ENCODE data around the gene NCKAP1.

The NCKAP1 gene

GRCh38 chr2:182920631-182921056, 117.6 kb downstream of the NCKAP1 start:
- in situ Hi-C loops (cut with HindIII; ENCODE audit: low pct_ligation_motif_present, low pct_unique_long_range_greater_than_20kb, low sequenced_read_pairs) = no loop called here
- no peak for DNase-seq

DNA sequence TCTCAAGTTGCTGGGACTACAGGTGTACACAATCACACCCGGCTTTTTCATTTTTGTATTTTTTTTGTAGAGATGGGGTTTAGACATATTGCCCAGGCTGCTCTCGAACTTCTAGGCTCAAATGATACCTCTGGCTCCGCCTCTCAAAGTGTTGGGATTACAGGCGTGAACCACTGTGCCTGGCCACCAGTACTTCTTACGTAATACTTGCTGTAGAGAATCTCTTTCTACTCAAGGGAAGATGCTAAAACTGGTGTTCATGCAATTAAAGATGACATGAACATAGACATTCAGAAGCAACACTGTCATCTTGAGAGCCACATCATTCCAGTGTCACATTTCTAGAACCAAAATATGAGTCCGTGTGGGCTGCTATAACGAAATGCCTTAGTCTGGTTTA, 118.2 kb downstream of the NCKAP1 start:
- in situ Hi-C loops (cut with HindIII; ENCODE audit: low pct_ligation_motif_present, low pct_unique_long_range_greater_than_20kb, low sequenced_read_pairs) = no loop called here
- no peak for DNase-seq

- in situ Hi-C loops (cut with HindIII; ENCODE audit: low pct_ligation_motif_present, low pct_unique_long_range_greater_than_20kb, low sequenced_read_pairs) = no loop called here
- no peak for DNase-seq
Observed at GRCh38 chr2:182918961-182919652, 119.2 kb downstream of the NCKAP1 start.

DNA sequence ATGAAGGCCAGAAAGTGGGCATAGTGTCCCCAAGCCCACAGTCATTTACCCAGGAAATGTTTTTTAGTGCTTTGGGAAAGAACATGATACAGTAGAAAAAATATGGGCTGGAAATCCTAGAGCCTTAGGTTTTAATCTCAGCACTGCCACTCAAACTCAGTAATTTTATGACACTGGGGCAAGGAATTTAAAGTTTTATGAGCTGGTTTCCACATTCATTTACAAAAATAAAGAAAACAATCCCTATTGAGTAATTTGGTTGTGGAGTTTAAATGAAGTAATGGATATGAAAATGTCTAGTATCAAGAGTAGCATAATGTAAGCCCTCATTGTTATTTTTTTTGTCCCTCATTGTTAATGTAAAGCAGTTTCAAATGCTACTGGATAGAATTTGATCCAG, 120.3 kb downstream of the NCKAP1 start:
- DNase-seq = no peak
- in situ Hi-C loops (cut with HindIII; ENCODE audit: low pct_ligation_motif_present, low pct_unique_long_range_greater_than_20kb, low sequenced_read_pairs) = no loop called here

DNA sequence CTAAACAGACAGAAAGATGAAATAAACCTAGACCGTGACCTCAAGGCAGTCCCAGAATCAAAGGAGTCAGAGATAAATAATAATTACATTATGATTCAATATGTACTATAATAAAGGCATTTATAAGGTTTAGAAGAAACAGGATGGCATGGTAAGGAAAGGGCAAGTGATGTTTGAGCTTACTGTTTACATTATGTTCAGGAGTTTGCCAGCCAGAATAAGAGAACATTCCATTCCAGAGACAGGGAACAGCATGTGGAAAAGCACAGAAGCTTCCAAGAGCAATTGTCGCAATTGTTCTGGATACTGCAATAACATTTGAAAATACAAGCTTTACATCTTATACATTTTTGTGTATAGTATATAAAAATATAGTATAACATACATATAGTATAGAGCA, 121.8 kb downstream of the NCKAP1 start:
- in situ Hi-C loops (cut with HindIII; ENCODE audit: low pct_ligation_motif_present, low pct_unique_long_range_greater_than_20kb, low sequenced_read_pairs) = no loop called here
- no peak for DNase-seq

DNA sequence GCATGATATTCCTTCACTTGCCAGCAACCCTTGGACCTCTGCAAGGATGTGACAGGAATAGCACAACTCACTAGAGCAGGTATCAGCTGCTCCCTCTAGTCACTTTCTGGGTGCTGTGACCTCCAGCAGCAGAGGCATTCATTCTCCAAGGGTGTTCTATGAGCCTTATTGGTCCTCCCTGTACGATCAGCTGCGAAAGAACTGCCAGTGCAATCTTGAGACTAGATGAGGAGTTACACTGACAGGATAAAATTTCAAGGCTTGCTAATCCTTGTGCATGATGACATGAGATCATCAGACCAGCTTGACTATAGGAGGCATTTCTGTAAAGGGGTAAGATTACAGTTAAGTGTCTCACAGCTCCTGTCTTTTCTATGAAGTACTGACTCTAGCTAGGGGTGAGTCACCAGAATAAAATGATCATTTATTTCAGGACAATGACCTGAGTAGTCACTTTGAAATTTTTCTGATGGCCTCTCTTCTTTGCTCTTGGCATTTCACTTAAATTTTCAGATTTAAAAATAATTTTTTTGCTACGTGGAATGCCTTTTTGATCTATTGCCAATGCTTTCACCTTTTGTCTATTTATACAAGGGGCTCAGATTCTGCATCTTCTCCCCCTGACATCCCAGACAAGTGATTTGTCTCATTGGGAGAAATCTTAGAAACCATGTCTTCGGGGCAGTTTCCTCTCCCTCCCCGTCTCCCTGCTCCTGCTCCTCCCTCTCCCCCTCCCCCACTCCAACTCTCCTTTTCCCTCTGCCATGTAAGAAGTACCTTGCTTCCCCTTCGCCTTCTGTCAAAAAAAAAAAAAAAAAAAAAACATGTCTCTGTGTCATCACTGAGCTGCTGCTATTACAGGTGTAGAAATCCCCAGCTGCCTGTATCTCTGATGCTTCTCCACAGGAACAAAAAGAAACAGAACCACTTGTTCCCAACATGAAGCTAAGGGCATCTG, 122.6 kb downstream of the NCKAP1 start:
- peak; percentile 54 for DNase-seq
- in situ Hi-C loops (cut with HindIII; ENCODE audit: low pct_ligation_motif_present, low pct_unique_long_range_greater_than_20kb, low sequenced_read_pairs) = no loop called here

- DNase-seq = no peak
- in situ Hi-C loops (cut with HindIII; ENCODE audit: low pct_ligation_motif_present, low pct_unique_long_range_greater_than_20kb, low sequenced_read_pairs) = no loop called here
Observed at GRCh38 chr2:182914852-182915251, 123.4 kb downstream of the NCKAP1 start.

- DNase-seq = no peak
- in situ Hi-C loops (cut with HindIII; ENCODE audit: low pct_ligation_motif_present, low pct_unique_long_range_greater_than_20kb, low sequenced_read_pairs) = no loop called here
Observed at GRCh38 chr2:182913064-182913463, 125.2 kb downstream of the NCKAP1 start.

GRCh38 chr2:182912518-182912915, 125.7 kb downstream of the NCKAP1 start:
- in situ Hi-C loops (cut with HindIII; ENCODE audit: low pct_ligation_motif_present, low pct_unique_long_range_greater_than_20kb, low sequenced_read_pairs) = no loop called here
- DNase-seq = no peak

DNA sequence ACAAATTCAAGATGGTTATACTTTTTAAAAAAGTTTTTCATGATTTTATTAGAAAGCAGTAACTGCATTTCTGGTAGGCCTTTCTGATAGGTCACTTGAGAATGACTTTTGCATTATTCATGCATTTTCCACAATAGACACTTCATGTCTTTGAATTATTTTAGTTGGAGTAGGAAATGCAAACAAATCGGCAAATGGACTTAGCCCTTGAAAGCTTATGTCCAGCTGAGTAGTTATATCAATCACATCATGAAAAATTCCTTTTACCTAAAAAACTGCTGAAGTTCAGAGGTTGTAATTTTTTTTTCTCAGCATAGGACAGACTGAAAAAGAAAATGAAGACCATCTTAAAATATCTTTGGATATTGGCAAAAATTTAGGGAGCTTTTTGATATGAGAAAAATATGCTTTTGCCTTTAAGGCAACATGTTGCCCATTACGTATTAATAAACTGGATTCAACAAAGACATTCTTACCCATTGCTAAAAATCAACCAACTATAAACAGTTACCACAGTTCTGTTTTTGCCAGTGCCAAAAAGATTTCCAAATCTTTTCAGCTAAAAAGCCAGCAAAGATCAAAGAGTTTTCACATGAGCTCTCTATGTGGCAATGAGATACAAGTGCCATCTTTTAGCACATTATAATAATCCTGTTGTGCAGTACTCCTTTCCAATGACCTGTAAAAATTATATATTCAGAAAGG, 126.3 kb downstream of the NCKAP1 start:
- in situ Hi-C loops (cut with HindIII; ENCODE audit: low pct_ligation_motif_present, low pct_unique_long_range_greater_than_20kb, low sequenced_read_pairs) = no loop called here
- no peak for DNase-seq

GRCh38 chr2:182910965-182911364, 127.3 kb downstream of the NCKAP1 start:
- in situ Hi-C loops (cut with HindIII; ENCODE audit: low pct_ligation_motif_present, low pct_unique_long_range_greater_than_20kb, low sequenced_read_pairs) = no loop called here
- no peak for DNase-seq

DNA sequence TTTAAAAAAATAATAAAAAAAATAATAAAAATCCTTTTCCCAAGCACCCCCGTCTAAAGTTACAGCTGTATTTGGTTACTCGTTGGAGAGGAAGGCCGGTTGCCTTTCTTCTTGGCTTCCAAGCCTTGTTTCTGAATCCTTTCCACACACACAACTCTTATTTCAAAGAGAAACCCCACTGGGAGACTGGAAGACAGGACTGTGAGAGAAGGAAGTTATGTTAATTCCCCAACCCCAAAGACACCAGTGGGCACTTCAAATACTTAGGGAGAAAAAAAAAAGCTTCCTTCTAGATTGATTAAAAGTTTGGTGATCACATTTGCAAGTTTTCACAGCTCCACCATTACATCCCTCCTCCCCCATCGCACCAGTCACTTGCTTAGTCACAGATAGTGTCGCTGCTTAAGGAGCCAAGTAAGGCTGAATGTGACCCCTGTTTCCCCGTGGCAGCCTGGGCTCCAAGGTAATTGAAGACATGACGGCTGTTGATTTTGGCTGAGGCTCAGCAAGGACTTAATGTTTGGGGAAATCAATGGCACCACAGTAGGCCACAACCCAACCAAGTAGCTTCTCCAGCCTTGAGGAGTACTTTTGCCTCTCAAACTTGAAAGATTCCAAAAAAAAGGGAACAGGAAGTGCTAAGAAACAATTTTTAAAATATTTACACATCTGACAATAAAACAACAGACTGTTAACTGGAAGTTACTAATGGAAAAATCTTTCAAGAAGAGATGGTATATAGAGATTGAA, 131.0 kb downstream of the NCKAP1 start:
- in situ Hi-C loops (cut with HindIII; ENCODE audit: low pct_ligation_motif_present, low pct_unique_long_range_greater_than_20kb, low sequenced_read_pairs) = no loop called here
- DNase-seq = no peak

GRCh38 chr2:182906454-182906853, 131.8 kb downstream of the NCKAP1 start:
- in situ Hi-C loops (cut with HindIII; ENCODE audit: low pct_ligation_motif_present, low pct_unique_long_range_greater_than_20kb, low sequenced_read_pairs) = no loop called here

DNA sequence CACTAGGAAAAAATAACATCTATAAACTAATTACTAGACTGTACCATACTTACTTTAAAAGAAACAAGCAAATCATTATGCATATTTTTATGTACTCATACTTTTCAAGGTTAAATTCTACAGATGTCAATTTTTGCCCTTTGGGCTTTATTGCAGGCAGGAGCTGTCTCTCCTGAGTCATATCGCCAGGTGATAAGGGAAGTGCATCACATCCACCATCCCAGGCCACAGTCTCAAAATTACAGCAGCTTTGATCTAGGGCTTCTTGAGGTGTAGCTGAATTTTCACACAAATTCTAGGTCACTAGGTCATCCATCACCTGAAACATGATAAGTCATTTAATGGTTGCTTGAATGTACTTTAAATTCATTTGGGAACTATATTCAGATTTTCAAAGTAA, 133.4 kb downstream of the NCKAP1 start:
- DNase-seq = no peak
- in situ Hi-C loops (cut with HindIII; ENCODE audit: low pct_ligation_motif_present, low pct_unique_long_range_greater_than_20kb, low sequenced_read_pairs) = no loop called here

More at GRCh38 chr2:182906454-182906853, 131.8 kb downstream of the NCKAP1 start:
- no peak for DNase-seq

DNA sequence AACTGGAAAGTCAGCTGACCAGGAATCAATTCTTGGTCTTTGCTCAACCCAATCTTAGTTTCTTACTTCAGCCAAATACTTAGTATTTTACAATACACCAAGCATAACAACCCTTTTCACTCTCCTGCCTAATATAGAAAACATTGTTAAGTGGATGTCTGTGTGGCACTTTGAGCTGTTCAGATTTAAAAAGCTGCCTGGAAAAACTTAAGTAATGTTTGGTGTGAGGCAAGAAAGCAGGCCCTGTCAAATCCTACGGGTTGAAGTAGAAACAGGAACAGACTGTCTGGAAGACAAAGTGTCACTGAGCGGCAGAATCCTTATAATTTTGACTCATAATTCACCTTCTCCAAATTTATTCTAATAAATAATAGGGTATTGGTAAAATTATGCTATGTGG, 134.7 kb downstream of the NCKAP1 start:
- in situ Hi-C loops (cut with HindIII; ENCODE audit: low pct_ligation_motif_present, low pct_unique_long_range_greater_than_20kb, low sequenced_read_pairs) = no loop called here
- no peak for DNase-seq

DNA sequence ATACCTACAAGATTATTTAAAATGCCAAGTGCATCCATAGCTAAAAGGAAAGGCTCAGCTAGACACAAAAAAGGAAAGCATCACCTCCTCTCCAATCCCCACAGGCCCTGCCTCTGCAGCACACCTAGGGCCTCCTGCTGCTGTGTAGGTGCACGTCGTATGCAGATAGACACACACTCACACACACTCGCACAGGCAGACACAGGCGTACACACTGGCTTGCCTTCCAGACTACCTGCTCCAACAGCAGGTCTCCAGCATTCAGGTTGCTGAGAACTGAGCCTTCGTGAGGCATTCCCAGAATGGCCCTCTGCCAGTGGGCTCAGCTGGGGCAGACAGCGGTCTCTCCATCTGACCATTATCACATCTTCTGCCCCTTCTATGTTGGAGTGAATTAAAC, 136.5 kb downstream of the NCKAP1 start:
- in situ Hi-C loops (cut with HindIII; ENCODE audit: low pct_ligation_motif_present, low pct_unique_long_range_greater_than_20kb, low sequenced_read_pairs) = no loop called here
- DNase-seq = no peak

- in situ Hi-C loops (cut with HindIII; ENCODE audit: low pct_ligation_motif_present, low pct_unique_long_range_greater_than_20kb, low sequenced_read_pairs) = no loop called here
- no peak for DNase-seq
Observed at GRCh38 chr2:182898718-182899117, 139.5 kb downstream of the NCKAP1 start.

DNA sequence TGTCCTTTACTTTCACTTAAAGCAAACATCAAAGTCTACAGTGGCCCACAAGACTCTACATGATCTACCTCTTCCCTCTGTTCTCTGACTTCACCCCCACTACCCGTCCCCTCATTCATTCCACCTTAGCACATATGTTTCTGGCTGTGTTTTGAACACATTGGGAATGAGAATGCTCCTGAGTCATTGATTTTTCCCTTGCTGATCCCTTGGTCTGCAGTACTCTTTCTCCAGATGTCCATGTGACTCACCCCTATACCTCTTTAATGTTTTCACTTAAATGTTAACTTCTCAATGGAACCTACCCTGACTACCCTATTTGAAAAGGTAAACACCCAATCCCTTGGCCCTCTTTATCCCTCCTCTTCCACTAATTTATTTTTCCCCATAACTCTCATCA, 141.1 kb downstream of the NCKAP1 start:
- no peak for DNase-seq
- in situ Hi-C loops (cut with HindIII; ENCODE audit: low pct_ligation_motif_present, low pct_unique_long_range_greater_than_20kb, low sequenced_read_pairs) = no loop called here

DNA sequence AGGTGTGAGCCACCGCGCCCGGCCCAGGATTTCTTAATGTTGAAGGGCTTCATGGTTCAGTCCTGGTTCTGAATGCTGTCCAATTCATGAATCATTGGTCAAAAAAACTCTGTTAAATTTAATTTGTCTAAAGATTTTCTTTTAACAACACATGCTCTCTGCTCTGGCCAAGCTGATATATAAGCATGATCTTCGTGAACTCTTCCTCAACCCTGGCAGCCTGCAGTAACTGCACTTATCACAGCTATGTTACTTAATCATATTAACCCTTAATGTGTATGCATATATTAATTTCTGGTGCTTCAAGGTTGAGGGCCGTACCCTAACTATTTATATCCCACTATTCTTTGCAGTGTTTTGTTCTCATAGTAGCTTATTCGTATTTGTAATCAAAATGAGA, 142.5 kb downstream of the NCKAP1 start:
- in situ Hi-C loops (cut with HindIII; ENCODE audit: low pct_ligation_motif_present, low pct_unique_long_range_greater_than_20kb, low sequenced_read_pairs) = no loop called here
- DNase-seq = no peak
